NCI-H128 (cell line): ENCODE measurements around the gene UBASH3A.

Experiments used
- DNase-seq: peaks from one replicate; lab custom pipeline; 2025; ENCODE audit not compliant: unreplicated experiment; lab: John Stamatoyannopoulos, UW

Gene UBASH3A

GRCh38 chr21:42409366-42409765, 5.7 kb downstream of the UBASH3A start:
- no peak for DNase-seq

GRCh38 chr21:42411197-42411869, 7.6 kb downstream of the UBASH3A start:
- DNase-seq: no peak

GRCh38 chr21:42411891-42412635, 8.4 kb downstream of the UBASH3A start:
- DNase-seq: no peak

- DNase-seq: no peak
Measured at GRCh38 chr21:42412636-42412933, 8.9 kb downstream of the UBASH3A start.

DNA sequence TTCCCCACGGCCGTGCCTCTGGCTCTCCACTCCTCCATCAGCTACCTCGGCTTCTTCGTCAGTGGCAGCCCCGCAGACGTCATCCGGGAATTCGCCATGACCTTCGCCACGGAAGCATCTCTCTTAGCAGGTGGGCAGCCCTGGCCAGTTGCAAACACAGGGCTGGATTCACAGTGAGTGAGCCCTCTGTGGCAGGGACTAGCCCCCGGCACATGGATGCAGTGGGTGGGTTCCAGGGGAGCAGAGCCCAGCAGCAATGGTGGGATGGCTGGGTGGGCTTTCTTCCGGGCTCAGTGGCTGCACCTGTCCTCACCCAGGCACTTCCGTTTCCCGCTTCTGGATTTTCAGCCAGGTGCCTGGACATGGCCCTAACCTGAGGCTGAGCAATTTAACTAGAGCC, 9.4 kb downstream of the UBASH3A start:
- DNase-seq: no peak

- no peak for DNase-seq
Measured at GRCh38 chr21:42413500-42413899, 9.8 kb downstream of the UBASH3A start.

- no peak for DNase-seq
Measured at GRCh38 chr21:42414066-42414465, 10.4 kb downstream of the UBASH3A start.

GRCh38 chr21:42414553-42414927, 10.8 kb downstream of the UBASH3A start:
- DNase-seq: no peak

GRCh38 chr21:42414928-42415769, 11.4 kb downstream of the UBASH3A start:
- no peak for DNase-seq

DNA sequence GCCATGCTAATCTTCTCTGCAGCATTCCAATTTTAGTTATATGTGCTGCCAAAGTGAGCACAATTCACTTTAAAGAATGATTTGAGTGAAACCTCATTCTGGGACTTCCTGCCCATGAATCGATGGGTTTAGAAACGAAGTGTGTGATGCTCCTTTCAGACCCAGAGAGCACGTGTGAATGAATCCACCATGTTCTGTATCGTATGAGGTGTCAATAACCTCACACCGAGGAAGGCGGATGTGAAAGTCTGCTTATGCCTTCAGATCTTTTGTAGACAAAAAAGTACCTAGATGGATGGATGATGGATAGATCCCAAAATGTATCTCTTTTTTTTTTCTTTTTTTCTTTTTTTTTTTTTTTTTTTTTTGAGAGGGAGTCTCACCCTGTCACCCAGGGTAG, 13.8 kb downstream of the UBASH3A start:
- no peak for DNase-seq

DNA sequence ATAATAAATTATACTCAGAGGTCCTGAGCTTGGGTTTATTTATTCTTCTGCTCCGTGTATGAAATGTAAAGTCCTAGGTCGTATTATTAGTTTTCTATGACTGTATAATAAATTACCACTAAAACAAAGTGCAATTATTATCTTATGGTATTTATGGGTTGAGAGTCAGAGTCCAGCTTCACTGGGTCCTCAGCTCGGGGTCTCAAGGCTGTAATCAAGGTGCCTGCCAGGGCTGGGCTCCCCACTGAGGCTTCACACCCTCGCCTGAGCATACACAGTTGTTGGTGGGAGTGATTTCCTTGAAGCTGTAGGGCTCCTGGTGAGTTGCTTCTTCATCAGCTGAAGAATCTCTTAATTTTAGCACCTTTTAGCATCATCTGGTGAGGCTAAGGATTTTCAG, 15.2 kb downstream of the UBASH3A start:
- no peak for DNase-seq

DNA sequence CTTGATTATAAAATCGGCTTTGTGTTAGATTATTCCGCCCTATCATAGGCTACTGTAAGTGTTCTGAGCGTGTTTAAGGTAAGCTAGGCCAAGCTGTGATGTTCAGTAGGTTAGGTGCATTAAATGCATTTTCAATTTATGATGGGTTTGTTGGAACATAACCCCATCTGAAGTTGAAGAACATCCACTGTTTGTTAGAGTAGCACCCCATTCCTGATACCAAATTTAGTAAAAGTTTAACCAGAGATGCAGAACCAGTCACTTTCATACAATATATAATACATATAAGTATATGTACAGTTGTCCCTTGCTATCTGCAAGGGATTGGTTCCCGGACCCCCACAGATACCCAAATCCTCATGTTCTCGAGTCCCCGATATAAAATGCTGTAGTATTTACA, 16.1 kb downstream of the UBASH3A start:
- no peak for DNase-seq

DNA sequence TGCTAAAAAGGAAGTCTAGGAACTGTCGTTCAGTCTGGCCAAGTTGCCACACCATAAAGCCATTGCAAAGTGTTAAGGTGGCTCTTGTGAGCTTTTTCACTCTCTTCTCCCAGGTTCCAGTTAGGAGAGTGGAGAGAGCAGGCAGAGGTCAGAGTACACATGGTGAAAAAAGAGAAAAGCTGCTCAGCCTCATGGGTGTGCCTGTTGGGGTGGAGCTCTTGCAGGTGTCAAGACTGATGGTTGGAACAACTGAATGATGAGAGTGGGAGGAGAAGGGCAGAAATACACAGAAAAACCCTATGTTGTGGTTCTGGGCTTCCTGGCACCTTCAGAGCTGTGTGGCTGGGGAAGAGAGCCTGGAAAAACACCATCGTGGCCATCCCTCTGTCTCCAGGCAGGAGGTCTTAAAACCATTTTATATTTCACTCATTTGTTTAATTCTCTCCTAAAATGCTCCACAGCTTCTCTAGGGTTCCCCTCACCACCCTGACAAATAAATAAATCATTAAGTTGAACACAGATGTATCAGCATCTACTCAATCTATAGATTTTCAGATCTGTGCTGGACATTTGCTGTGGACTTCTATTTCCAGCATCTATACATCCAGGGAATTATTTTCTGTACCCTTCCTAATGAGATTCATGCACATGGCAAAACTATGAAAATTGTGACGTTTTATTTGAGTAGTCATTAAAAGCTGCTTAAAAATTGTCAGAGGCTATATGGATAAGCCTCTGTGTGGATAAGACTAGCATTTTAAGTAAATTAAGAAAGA, 17.5 kb downstream of the UBASH3A start:
- DNase-seq: no peak

DNA sequence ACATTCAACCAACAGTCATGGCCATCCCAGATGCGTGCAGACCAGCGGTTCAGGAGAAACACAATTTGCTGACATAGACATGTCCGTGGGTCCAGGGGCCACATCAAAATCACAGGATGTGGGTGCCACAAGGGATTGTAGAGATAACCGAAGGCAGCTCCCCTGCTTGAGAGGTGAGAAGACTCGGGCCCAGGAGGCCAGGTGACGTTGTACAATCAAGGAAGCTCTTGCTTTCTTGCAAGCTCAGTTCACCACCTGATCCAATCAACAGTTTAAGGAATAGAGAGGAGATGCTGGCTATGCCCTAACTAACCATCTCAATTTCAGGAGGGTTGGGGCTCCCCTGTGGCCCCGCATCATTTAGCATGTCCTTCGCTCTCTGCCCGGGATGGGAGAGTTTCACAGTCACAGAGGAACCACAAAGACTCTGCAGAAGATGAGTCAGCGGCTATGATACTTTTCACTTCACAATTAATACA, 19.5 kb downstream of the UBASH3A start:
- no peak for DNase-seq

- DNase-seq: no peak
Measured at GRCh38 chr21:42423685-42424084, 20.0 kb downstream of the UBASH3A start.

GRCh38 chr21:42424914-42425541, 21.3 kb downstream of the UBASH3A start:
- no peak for DNase-seq

DNA sequence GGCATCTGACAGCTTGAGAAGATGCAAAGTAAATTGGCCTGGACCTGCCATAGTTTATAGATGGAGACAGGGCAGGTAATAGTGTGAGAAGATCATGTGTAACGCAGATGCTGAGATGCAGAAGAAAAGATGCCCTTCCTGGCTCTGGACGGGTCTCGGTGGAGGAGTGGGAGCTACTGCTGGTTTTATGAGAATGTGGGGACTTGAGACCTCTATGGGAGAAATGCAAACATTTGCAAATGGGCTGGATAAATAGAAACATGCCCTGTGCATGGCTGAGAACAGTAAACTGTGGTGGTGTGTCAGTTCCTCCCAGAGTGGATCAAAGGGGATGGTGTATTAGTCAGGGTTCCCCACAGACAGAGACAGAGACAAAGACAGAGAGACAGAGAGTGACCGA, 21.9 kb downstream of the UBASH3A start:
- DNase-seq: no peak

DNA sequence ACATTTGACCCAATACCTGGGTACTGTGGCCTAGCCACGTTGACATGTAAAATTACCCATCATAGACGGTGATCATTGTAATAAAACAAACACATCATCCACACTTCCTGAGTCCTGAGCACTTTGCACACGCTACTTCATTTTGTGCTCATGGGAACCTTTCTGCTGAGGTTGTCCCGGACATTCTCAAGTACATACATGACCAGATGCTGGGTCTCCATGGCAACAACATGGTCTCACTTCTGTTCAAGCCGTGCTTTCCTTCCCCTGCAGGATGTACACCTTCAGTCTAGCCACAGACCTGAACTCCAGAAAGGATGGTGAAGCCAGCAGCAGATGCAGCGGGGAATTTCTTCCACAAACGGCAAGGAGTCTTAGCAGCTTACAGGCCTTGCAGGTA, 22.7 kb downstream of the UBASH3A start:
- no peak for DNase-seq

DNA sequence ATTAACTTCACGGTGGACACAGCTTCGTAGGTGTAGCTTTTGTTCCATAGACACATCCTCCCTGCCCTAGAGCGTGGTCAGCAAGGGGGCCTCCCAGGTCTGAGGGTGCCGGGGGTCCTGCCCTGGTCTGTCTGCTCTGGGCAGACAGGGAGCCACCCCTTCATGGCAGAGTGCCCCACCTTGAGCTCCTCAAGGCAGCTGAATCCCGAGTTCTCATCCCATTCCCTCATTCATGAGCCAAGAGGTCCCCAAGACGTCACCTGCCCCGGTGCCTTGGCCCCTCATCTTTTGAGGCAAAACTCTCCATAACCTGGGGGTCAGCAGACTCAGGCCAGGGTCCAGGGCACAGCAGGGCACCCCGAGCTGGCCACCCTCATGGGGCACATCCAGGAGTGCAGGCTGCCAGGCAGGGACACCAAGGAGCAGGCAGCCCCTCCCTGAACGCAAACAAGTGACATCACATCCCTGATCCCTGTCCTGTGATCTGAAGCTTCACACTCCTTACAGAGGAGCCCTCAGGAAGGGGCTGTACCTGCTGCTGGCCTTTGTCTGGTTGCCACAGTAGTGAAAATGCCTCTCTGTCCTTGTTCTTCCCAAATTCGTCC, 23.3 kb downstream of the UBASH3A start:
- no peak for DNase-seq

GRCh38 chr21:42427809-42428419, 24.2 kb downstream of the UBASH3A start:
- DNase-seq: no peak
